ENCODE measurements around the gene STK17A. TPM values are rescaled to one million over a fixed set of nuclear protein-coding genes. Genes with fewer than 3 reads are reported as not detected.
A peak's percentile ranks its signal among the peaks of the same experiment; 100 is the strongest.
"Not testable (repeated sequence)": the region's sequence is repeated elsewhere in the genome, so short reads cannot be mapped to it uniquely, and the experiment has no call there.

The STK17A gene
- total RNA-seq, 1 experiment from 2014 or later = 9.8 TPM

DNA sequence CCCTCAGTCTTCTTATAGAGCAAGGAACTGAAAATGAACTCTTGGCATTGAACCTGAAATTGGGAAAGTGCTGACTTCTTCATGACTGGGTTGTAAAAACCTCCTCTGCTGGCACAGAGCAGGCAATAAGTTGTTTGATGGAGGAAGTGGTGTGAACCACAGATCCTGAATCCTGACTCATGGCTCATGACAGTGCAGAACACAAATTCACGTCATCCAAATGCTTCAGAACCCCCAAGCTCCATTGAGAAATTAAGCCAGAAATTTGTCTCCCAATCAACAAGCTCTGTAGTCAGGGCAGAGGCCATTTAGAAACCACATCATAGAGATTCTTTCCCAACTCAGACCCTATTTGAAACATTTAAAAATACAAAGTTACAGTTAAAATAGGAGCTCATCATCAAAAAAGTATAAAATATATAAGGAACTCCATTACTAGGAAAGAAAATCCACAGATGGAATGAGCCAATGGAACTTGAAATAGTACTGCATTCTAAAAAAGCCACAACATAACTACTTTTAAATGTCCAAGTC lies 10.3 kb upstream of the STK17A start:
- no peaks in the 10 kb centered on the region for H3K79me2 ChIP-seq (ENCODE audit: insufficient read depth, low read length)
- WGBS (ENCODE audit: extremely low coverage, insufficient read length, low lambda C conversion rate) = no CpG with 5 or more reads among the region's 1 CpG
- H3K4me1 Mint-ChIP-seq = peaks cover 3 to 5% of the 10 kb centered on the region in 2 experiments
- no peak overlapping the region for H2AFZ ChIP-seq (ENCODE audit: low read length)
- H2AK5ac ChIP-seq (ENCODE audit: insufficient read length, low read length) = no peak overlapping the region
- H3K14ac ChIP-seq (ENCODE audit: insufficient read depth, low read length) = no peak overlapping the region
- H3K4me2 ChIP-seq (ENCODE audit: insufficient read depth, insufficient read length, low read length) = no peak overlapping the region
- no peaks in the 10 kb centered on the region for H3K9me3 Mint-ChIP-seq
- H4K8ac ChIP-seq (replicated peaks; ENCODE audit: insufficient read length, low read depth, low read length) = no peak overlapping the region
- no peak overlapping the region for H2BK20ac ChIP-seq (ENCODE audit: low read depth, low read length, poor library complexity, severe bottlenecking)
- H4K91ac ChIP-seq (ENCODE audit: insufficient read length, low read depth, low read length) = no peak overlapping the region
- no peak overlapping the region for H2BK120ac ChIP-seq (ENCODE audit: low read depth, low read length, poor library complexity, severe bottlenecking)
- H3K9ac ChIP-seq (ENCODE audit: extremely low read depth, insufficient read length, low read length) = no peak overlapping the region
- no peaks in the 10 kb centered on the region for H3K79me1 ChIP-seq (ENCODE audit: insufficient read depth, low read depth, low read length, poor library complexity, severe bottlenecking)
- no peak overlapping the region for H4K5ac ChIP-seq (ENCODE audit: insufficient read length, low read depth, low read length)
- no peaks in the 10 kb centered on the region for H3K36me3 Mint-ChIP-seq (ENCODE audit: insufficient read depth in 1 of 3, low read depth in 3 of 3)
- no peaks in the 10 kb centered on the region for H3K27me3 ChIP-seq (ENCODE audit: insufficient read depth, low read length)
- no peak overlapping the region for H3T11ph ChIP-seq (ENCODE audit: low read length)
- H2BK5ac ChIP-seq (ENCODE audit: insufficient read length, low read length) = no peak overlapping the region
- no peaks in the 10 kb centered on the region for H3K9me3 ChIP-seq (ENCODE audit: control insufficient read depth, low read depth, low read length)
- H3K27ac Mint-ChIP-seq = 0 out of 7 replicates have a peak overlapping the region, but pooled peaks of 1 of the 3 experiments have one; percentile 59
- H3K23ac ChIP-seq (ENCODE audit: insufficient read length, low read depth, low read length) = no peak overlapping the region
- no peak overlapping the region for H2BK12ac ChIP-seq (ENCODE audit: insufficient read length, low read depth, low read length)
- no peak overlapping the region for H2BK15ac ChIP-seq (ENCODE audit: low read depth, low read length)
- H4K20me1 ChIP-seq (ENCODE audit: control insufficient read depth, insufficient read depth, insufficient read length) = no peaks in the 10 kb centered on the region
- peaks cover 4% of the 10 kb centered on the region; the same call in 1 of the 2 replicates for H3K4me1 ChIP-seq (ENCODE audit: insufficient read depth, low read length)
- H3K27me3 Mint-ChIP-seq (ENCODE audit: low read depth) = no peaks in the 10 kb centered on the region
- TF ChIP-seq, protein P1, sequence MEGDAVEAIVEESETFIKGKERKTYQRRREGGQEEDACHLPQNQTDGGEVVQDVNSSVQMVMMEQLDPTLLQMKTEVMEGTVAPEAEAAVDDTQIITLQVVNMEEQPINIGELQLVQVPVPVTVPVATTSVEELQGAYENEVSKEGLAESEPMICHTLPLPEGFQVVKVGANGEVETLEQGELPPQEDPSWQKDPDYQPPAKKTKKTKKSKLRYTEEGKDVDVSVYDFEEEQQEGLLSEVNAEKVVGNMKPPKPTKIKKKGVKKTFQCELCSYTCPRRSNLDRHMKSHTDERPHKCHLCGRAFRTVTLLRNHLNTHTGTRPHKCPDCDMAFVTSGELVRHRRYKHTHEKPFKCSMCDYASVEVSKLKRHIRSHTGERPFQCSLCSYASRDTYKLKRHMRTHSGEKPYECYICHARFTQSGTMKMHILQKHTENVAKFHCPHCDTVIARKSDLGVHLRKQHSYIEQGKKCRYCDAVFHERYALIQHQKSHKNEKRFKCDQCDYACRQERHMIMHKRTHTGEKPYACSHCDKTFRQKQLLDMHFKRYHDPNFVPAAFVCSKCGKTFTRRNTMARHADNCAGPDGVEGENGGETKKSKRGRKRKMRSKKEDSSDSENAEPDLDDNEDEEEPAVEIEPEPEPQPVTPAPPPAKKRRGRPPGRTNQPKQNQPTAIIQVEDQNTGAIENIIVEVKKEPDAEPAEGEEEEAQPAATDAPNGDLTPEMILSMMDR (conservative IDR thresholded peaks at IDR 0.05) = no peak
- H3K27ac ChIP-seq (ENCODE audit: insufficient read length, low read depth, low read length) = no peak overlapping the region
- H3K23me2 ChIP-seq (ENCODE audit: insufficient read length, low read depth, low read length, poor library complexity, severe bottlenecking) = no peaks in the 10 kb centered on the region
- H3K4ac ChIP-seq (ENCODE audit: low read depth, low read length) = no peak overlapping the region
- no peak overlapping the region for H3K18ac ChIP-seq (ENCODE audit: insufficient read length, low read depth, low read length)
- H3K4me3 Mint-ChIP-seq = no peak overlapping the region
- no peak for DNase-seq
- H3K56ac ChIP-seq (ENCODE audit: insufficient read length, low read depth, low read length) = no peak overlapping the region

DNA sequence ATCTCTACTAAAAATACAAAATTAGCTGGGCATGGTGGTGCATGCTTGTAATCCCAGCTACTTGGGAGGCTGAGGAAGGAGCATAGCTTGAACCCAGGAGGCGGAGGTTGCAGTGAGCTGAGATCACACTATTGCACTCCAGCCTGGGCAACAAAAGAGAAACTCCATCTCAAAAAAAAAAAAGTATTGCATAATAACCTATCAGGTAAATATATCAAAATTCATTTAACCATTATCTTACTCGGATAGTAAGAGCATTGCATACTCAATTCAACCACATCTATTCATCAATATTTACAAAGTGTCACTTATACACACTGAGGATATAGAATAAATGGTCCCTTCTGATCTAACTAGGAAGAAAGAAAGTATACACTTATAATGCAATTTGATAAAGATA lies 9.1 kb upstream of the STK17A start:
- H3K9me3 Mint-ChIP-seq; H2BK5ac ChIP-seq (ENCODE audit: insufficient read length, low read length); H3K23ac ChIP-seq (ENCODE audit: insufficient read length, low read depth, low read length); H3K9ac ChIP-seq (ENCODE audit: extremely low read depth, insufficient read length, low read length); H3K4ac ChIP-seq (ENCODE audit: low read depth, low read length); H3K79me1 ChIP-seq (ENCODE audit: insufficient read depth, low read depth, low read length, poor library complexity, severe bottlenecking); H4K20me1 ChIP-seq (ENCODE audit: control insufficient read depth, insufficient read depth, insufficient read length); H3K4me2 ChIP-seq (ENCODE audit: insufficient read depth, insufficient read length, low read length); H2AFZ ChIP-seq (ENCODE audit: low read length); H3K36me3 Mint-ChIP-seq (ENCODE audit: insufficient read depth in 1 of 3, low read depth in 3 of 3); H3K27ac ChIP-seq (ENCODE audit: insufficient read length, low read depth, low read length); H3K27me3 ChIP-seq (ENCODE audit: insufficient read depth, low read length); H2BK20ac ChIP-seq (ENCODE audit: low read depth, low read length, poor library complexity, severe bottlenecking); H3K23me2 ChIP-seq (ENCODE audit: insufficient read length, low read depth, low read length, poor library complexity, severe bottlenecking); H2AK5ac ChIP-seq (ENCODE audit: insufficient read length, low read length); H3K27ac Mint-ChIP-seq; H3K9me3 ChIP-seq (ENCODE audit: control insufficient read depth, low read depth, low read length); H3K4me1 Mint-ChIP-seq; H3K27me3 Mint-ChIP-seq (ENCODE audit: low read depth); DNase-seq; H3K4me3 Mint-ChIP-seq; H3K56ac ChIP-seq (ENCODE audit: insufficient read length, low read depth, low read length); H3K4me1 ChIP-seq (ENCODE audit: insufficient read depth, low read length); H3K79me2 ChIP-seq (ENCODE audit: insufficient read depth, low read length); H3T11ph ChIP-seq (ENCODE audit: low read length); H4K91ac ChIP-seq (ENCODE audit: insufficient read length, low read depth, low read length); H3K18ac ChIP-seq (ENCODE audit: insufficient read length, low read depth, low read length); H2BK15ac ChIP-seq (ENCODE audit: low read depth, low read length); H3K14ac ChIP-seq (ENCODE audit: insufficient read depth, low read length); H2BK12ac ChIP-seq (ENCODE audit: insufficient read length, low read depth, low read length); H4K5ac ChIP-seq (ENCODE audit: insufficient read length, low read depth, low read length); H2BK120ac ChIP-seq (ENCODE audit: low read depth, low read length, poor library complexity, severe bottlenecking); H4K8ac ChIP-seq (replicated peaks; ENCODE audit: insufficient read length, low read depth, low read length): not testable (repeated sequence)
- WGBS (ENCODE audit: extremely low coverage, insufficient read length, low lambda C conversion rate) = 100% methylated on average over 1 of the region's 2 CpGs

All from H9 (cell line).